HFFc6 (cell line): ENCODE data around the gene ITGB1. TPM values are rescaled to one million over a fixed set of nuclear protein-coding genes. Genes with fewer than 3 reads are reported as not detected.

ENCODE experiments used
- DNase-seq: peaks from one replicate; pipeline ENCODE4 v3.0.0-alpha.2; 2018
- H3K27ac Mint-ChIP-seq: 2 replicates; pipeline ENCODE4 v1.8.0; 2020; ENCODE audit warnings: mild to moderate bottlenecking, mixed read lengths
- H3K27me3 Mint-ChIP-seq: 2 replicates; pipeline ENCODE4 v1.8.0; 2021; ENCODE audit warnings: mild to moderate bottlenecking, moderate library complexity, mixed read lengths; ENCODE audit not compliant: insufficient read depth
- H3K36me3 Mint-ChIP-seq: 2 replicates; pipeline ENCODE4 v1.8.0; 2021; ENCODE audit warnings: low read depth, mixed read lengths
- H3K4me1 Mint-ChIP-seq: 2 replicates; pipeline ENCODE4 v1.8.0; 2020; ENCODE audit warnings: low read depth, mixed read lengths
- H3K4me3 Mint-ChIP-seq: 2 replicates; pipeline ENCODE4 v1.8.0; 2020; ENCODE audit warnings: mild to moderate bottlenecking, moderate library complexity, mixed read lengths
- H3K9me3 Mint-ChIP-seq: 2 replicates; pipeline ENCODE4 v1.8.0; 2020; ENCODE audit warnings: mild to moderate bottlenecking, mixed read lengths
- CTCF ChIP-seq: fragments of 200-600 bp; sonication (generic); IDR thresholded peaks from 2 replicates; pipeline ENCODE4 v1.5.0; 2021; ENCODE audit warnings: antibody characterized with exemption, mild to moderate bottlenecking
- total RNA-seq, 6 experiments: library from RNA; stranded (reverse); fragmentation: NEBNext Ultra II Directional; extraction: Animal tissue kit (Norgen Biotek cat#: 25700); gene quantifications; 2 replicates in 1 of 6; 3 replicates in 5 of 6; pipeline ENCODE4 v1.2.3, GENCODE V29; 2021

The ITGB1 gene
- total RNA-seq, 6 experiments from 2014 or later = 1,442 to 1,960 (median 1,623) TPM

- Mint-ChIP-seq H3K27me3 (no peaks in the 10 kb centered on the region), H3K36me3 (peaks cover 61% of the 10 kb centered on the region), H3K27ac (peak overlapping the region; percentile 59; the same call in 1 of the 2 replicates), H3K4me3 (no peak overlapping the region), H3K4me1 (peaks cover 74% of the 10 kb centered on the region), H3K9me3 (no peaks in the 10 kb centered on the region)
- TF ChIP-seq CTCF = no peak
- no peak for DNase-seq
Measured at GRCh38 chr10:32932225-32932729, 25.8 kb downstream of the ITGB1 start.

GRCh38 chr10:32931593-32931992, 26.4 kb downstream of the ITGB1 start:
- no peak for TF ChIP-seq CTCF
- H3K9me3 Mint-ChIP-seq = no peaks in the 10 kb centered on the region
- no peak overlapping the region for H3K4me3 Mint-ChIP-seq
- H3K36me3 Mint-ChIP-seq = peaks cover 64% of the 10 kb centered on the region
- peak overlapping the region; percentile 38 for H3K27ac Mint-ChIP-seq
- DNase-seq = no peak
- peaks cover 5% of the 10 kb centered on the region; the same call in 1 of the 2 replicates for H3K27me3 Mint-ChIP-seq
- H3K4me1 Mint-ChIP-seq = peaks cover 70% of the 10 kb centered on the region

GRCh38 chr10:32930036-32930435, 28.0 kb downstream of the ITGB1 start:
- Mint-ChIP-seq H3K27me3 (peaks cover 5% of the 10 kb centered on the region; the same call in 1 of the 2 replicates), H3K9me3 (no peaks in the 10 kb centered on the region), H3K4me1 (peaks cover 68% of the 10 kb centered on the region), H3K27ac (peak overlapping the region; percentile 59; the same call in 1 of the 2 replicates), H3K36me3 (peaks cover 61% of the 10 kb centered on the region), H3K4me3 (no peak overlapping the region)
- DNase-seq = no peak
- no peak for TF ChIP-seq CTCF

GRCh38 chr10:32929634-32930033, 28.4 kb downstream of the ITGB1 start:
- H3K27ac Mint-ChIP-seq = no peak overlapping the region
- peaks cover 68% of the 10 kb centered on the region for H3K4me1 Mint-ChIP-seq
- no peak for DNase-seq
- no peak overlapping the region for H3K4me3 Mint-ChIP-seq
- H3K27me3 Mint-ChIP-seq = peaks cover 5% of the 10 kb centered on the region; the same call in 1 of the 2 replicates
- no peak for TF ChIP-seq CTCF
- no peaks in the 10 kb centered on the region for H3K9me3 Mint-ChIP-seq
- H3K36me3 Mint-ChIP-seq = peaks cover 60% of the 10 kb centered on the region

GRCh38 chr10:32927750-32928149, 30.3 kb downstream of the ITGB1 start:
- H3K36me3 Mint-ChIP-seq = peaks cover 69% of the 10 kb centered on the region
- no peak for TF ChIP-seq CTCF
- no peaks in the 10 kb centered on the region for H3K9me3 Mint-ChIP-seq
- H3K4me3 Mint-ChIP-seq = no peak overlapping the region
- peak overlapping the region; percentile 20; the same call in 1 of the 2 replicates for H3K27ac Mint-ChIP-seq
- H3K27me3 Mint-ChIP-seq = peaks cover 5% of the 10 kb centered on the region; the same call in 1 of the 2 replicates
- DNase-seq = no peak
- H3K4me1 Mint-ChIP-seq = peaks cover 71% of the 10 kb centered on the region
